Upper lobe of left lung (tissue), 4 donors: ENCODE data around the gene GRIK5.

Experiments used
- POLR2A ChIP-seq, 4 donors: fragments of 450-650 bp; IDR thresholded peaks; one replicate each; pipeline ENCODE4 v1.5.1; 2016 to 2017; ENCODE audit warnings: antibody characterized with exemption in 4 of 4, mild to moderate bottlenecking in 2 of 4
- TF ChIP-seq, protein P1 (sequence below), 6 experiments: fragments of 450-650 bp in 4 of 6; fragments of 200-600 bp in 2 of 6; sonication (generic) in 2 of 6; IDR thresholded peaks; one replicate each; pipeline ENCODE4 v1.5.1; 2016 to 2019; ENCODE audit warnings: antibody characterized with exemption in 6 of 6

DNA sequence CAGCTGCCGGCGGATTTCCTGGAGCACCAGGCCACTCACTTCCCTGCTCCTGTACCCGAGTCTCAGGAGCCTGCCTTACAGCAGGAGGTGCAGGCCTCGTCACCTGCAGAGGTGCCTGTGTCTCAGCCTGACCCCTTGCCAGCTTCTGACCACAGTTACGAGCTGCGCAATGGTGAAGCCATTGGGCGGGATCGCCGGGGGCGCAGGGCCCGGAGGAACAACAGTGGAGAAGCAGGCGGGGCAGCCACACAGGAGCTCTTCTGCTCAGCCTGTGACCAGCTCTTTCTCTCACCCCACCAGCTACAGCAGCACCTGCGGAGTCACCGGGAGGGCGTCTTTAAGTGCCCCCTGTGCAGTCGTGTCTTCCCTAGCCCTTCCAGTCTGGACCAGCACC lies 9.3 kb upstream of the GRIK5 start:
- TF ChIP-seq POLR2A (IDR thresholded peaks at IDR 0.05) = no peak
- TF ChIP-seq, protein P1, sequence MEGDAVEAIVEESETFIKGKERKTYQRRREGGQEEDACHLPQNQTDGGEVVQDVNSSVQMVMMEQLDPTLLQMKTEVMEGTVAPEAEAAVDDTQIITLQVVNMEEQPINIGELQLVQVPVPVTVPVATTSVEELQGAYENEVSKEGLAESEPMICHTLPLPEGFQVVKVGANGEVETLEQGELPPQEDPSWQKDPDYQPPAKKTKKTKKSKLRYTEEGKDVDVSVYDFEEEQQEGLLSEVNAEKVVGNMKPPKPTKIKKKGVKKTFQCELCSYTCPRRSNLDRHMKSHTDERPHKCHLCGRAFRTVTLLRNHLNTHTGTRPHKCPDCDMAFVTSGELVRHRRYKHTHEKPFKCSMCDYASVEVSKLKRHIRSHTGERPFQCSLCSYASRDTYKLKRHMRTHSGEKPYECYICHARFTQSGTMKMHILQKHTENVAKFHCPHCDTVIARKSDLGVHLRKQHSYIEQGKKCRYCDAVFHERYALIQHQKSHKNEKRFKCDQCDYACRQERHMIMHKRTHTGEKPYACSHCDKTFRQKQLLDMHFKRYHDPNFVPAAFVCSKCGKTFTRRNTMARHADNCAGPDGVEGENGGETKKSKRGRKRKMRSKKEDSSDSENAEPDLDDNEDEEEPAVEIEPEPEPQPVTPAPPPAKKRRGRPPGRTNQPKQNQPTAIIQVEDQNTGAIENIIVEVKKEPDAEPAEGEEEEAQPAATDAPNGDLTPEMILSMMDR (IDR thresholded peaks at IDR 0.05) = no peak
